Renal cortical epithelial cell (primary cell): Measurements from ENCODE around the gene CAPZA1. TPM values are rescaled to one million over a fixed set of nuclear protein-coding genes. Genes with fewer than 3 reads are reported as not detected.
"Not testable (repeated sequence)": the region's sequence is repeated elsewhere in the genome, so short reads cannot be mapped to it uniquely, and the experiment has no call there.

Source experiments
- DNase-seq: peaks from one replicate; pipeline ENCODE4 v3.0.0-alpha.2; 2011; ENCODE audit warnings: low read depth
- total RNA-seq: library from RNA; depleted of rRNA; stranded (reverse); fragments of >200 nt; gene quantifications from 2 replicates; pipeline ENCODE4 v1.2.3, GENCODE V29; 2014

The CAPZA1 gene
- total RNA-seq, result 236 and 260 TPM in 2 replicates

- DNase-seq, result peak; percentile 77
Measured at GRCh38 chr1:112619518-112620376, at the start of gene CAPZA1. Gene CAPZA1 (plus strand): TSS chr1:112619832. CDS start chr1:112619845, 13 bp downstream.

- DNase-seq, result peak; percentile 48
Measured at GRCh38 chr1:112575154-112575804, 44.4 kb upstream of the CAPZA1 start.

DNA sequence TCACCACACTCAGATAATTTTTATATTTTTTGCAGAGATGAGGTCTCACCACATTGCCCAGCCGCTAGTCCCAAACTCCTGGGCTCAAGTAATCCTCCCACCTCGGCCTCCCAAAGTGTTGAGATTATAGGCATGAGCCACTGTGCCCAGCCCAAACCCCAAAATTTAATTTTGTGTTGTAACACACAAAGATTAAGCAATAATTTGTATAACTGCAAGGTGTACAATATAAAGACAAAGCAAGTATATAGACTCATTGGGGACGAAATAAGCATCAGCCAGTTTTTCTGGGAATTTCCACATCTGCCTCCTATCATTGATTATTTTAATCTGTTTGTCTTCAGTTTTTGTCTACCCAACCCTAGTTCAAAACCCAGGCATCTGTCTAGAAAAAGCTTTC is 43.4 kb upstream of the CAPZA1 start:
- no peak for DNase-seq

DNA sequence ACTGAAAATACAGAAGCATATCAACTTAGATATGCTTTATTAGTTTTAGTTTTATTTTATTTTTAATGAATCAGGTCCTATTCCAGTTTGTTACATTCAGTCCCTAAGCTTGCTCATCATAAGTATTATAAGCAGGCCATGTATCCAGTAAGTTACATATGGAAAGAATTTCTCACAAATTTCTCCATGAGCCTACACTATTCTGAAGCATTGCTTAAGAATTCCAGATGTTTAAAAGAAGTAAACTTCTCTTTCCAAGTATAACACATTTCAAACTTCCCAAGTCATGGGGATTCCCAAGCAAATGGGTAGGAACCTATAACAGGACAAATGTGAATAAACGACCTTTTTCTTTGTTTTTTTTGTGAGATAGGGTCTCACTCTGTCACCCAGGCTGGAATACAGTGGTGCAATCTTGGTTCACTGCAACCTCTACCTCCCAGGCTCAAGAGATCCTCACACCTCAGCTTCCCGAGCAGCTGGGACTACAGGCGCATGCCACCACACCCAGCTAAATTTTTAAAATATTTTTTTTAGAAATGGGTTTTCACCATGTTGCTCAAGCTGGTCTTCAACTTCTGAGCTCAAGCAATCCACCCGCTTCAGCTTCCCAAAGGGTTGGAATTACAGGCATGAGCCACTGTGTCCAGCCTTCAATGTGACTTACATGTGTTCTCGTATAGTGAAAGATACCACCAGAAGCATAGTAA is 39.7 kb upstream of the CAPZA1 start:
- no peak for DNase-seq

GRCh38 chr1:112581586-112582192 is 37.9 kb upstream of the CAPZA1 start:
- no peak for DNase-seq

- DNase-seq, result no peak
Measured at GRCh38 chr1:112583366-112583765, 36.3 kb upstream of the CAPZA1 start.

GRCh38 chr1:112589766-112590165 is 29.9 kb upstream of the CAPZA1 start:
- DNase-seq, result no peak

DNA sequence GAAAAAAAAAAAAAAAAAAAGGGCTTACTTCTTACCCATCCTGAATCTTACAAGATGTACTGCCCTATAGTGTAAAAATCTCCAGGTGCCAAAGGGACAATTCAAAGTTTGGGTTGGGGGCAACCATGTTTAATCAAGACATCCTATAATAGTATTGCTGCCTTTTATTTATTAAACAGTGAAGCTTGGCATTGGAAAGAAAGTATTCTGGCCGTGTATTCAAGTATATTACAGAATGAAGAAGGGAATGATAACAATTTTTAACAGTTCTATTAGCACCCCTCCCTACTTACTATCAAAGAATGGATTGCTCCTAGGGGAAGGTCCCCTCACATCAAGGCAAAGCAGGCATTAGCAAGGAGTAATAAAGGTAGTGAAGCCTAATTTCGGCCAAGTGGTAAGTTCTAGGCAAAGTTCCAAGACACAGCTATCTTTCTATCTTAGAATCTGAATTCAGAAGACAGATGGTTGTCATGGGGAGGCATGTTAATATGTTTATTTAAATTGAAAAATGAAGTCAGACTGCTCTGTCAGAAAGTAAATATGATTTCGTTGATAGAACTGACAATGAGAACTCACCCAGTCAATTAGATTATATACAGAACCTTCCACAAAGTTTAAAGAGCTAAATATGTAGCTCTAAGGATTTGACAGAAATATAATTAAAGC is 25.3 kb upstream of the CAPZA1 start:
- DNase-seq, result no peak

DNA sequence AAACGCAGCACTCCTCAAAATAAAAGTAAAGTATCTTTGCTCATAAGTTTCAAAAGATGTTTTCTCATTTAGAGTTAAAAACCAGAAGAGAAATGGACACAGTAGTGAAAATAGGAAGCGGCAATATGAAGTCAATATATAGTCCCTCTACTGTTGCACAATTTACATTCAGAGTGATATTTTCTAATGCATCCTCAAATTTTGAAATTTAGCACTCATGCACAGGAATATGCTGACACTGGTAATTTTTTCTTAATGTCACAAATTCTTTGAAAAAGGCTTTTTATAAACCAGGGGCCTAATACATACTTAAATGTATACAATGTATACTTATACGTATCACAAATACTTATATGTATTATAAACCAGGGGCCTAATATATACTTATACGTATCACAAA is 20.2 kb upstream of the CAPZA1 start:
- no peak for DNase-seq

DNA sequence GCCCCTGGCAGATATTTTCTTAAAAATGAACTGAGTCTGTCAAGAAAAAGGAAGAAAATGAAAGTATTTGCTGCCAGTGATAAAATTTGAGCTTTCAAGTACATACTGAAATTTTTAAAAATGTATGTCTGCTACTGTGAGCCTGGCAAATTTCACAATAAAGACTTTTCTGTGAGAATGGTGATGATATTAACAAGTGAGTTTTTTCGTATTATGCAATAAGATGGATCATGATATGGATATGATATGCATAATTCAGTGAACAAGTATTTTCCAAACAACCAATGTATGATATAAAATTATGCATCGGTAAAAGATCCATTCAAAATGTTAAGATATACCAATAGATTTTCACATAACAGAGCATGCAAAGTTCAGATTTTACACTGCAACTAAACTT is 16.6 kb upstream of the CAPZA1 start:
- no peak for DNase-seq

- DNase-seq, result no peak
Measured at GRCh38 chr1:112603541-112603940, 16.1 kb upstream of the CAPZA1 start.

DNA sequence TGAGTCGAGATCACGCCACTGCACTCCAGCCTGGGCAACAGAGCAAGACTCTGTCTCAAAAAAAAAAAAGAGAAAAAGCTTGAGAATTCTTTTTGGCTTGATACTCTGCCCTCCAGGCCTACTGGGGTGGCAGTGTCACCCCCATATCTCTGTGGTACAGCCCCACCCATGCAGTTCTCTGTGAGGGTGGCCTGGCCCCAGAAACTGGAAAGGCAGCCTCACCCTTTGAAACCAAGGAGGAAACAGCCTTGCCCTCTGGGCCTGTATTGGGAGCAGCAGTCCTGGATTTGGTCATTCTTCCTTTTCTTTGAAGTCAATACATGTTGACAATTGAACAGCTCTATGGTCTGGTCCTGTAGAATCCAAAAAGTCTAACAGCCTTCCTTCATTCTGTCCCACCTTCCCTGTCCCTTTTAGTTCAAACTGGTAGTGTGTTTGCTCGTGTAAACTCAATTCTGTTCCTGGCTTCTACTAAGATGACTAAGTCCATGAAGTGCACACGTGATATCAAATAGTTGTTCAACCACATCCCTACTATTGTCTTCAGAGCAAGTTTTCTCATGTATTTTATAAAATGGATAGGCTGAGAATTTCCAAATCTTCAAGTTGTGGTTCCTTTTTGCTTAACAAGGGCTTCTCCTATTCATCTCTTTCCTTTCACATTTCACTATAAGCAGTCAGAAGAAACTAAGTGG is 13.9 kb upstream of the CAPZA1 start:
- DNase-seq, result no peak

GRCh38 chr1:112614460-112615065 is 5.1 kb upstream of the CAPZA1 start:
- DNase-seq, result peak; percentile 60

GRCh38 chr1:112618114-112618720 is 1.4 kb upstream of the CAPZA1 start:
- no peak for DNase-seq

- peak; percentile 71 for DNase-seq
Measured at GRCh38 chr1:112618721-112619517, 713 bp upstream of the CAPZA1 start, which contains the start of gene ST7L. Gene ST7L (minus strand): TSS chr1:112619141. CDS start chr1:112619113, 28 bp downstream.

DNA sequence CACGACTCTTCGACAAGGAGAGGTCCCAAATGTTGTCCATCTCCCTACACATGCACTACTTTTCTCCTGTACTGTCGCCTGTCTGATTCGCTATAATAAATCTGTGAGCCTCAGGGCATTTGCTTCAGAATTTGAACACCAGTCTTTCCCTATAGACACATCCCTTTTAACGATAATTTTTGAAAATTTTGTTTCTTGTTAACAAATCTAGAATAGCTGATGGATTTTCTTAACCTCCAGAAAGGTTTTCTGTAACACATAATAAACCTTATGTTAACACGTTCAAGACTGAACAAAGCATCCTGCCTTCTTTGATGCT is 704 bp downstream of the CAPZA1 start:
- no peak for DNase-seq

GRCh38 chr1:112624493-112624892 is 4.9 kb downstream of the CAPZA1 start:
- DNase-seq, result not testable (repeated sequence)

- DNase-seq, result peak; percentile 32
Measured at GRCh38 chr1:112625696-112626095, 6.1 kb downstream of the CAPZA1 start.

DNA sequence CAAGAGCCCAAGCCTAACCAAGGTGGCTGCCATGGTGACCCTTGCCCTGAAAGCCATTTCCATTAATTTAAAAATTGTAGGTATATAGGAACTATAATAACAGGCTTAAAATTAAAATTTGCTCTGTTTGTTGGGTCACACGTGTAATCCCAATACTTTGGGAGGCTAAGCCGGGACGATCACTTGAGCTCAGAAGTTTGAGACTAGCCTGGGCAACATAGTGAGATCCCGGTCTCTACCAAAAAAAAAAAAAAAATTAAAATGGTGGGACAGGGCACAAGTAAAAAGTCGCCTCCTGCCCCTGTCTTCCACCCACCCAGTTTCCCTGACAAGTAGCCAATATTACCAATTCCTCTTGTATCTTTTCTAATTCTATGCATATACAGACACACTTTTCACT is 6.6 kb downstream of the CAPZA1 start:
- no peak for DNase-seq
